Esophagus mucosa (tissue), 1 donor: Measurements from ENCODE around the gene POLR1G. TPM values are rescaled to one million over a fixed set of nuclear protein-coding genes. Genes with fewer than 3 reads are reported as not detected.
"Not testable (repeated sequence)": the region's sequence is repeated elsewhere in the genome, so short reads cannot be mapped to it uniquely, and the experiment has no call there.

ENCODE experiments used
- ATAC-seq: fragments of 200-7000 bp; cut with Tn5 transposase; one replicate; pipeline ENCODE4 v1.9.1; 2020
- total RNA-seq: library from RNA; stranded (reverse); gene quantifications from one replicate; pipeline ENCODE4 v1.2.4, GENCODE V29; 2023
- donor health status: DM: yes; HTN: yes; CAD: no.

Gene POLR1G
- total RNA-seq, 1 donor from 2014 or later, result 6.5 TPM

- no peak for ATAC-seq
These were observed 14.4 kb downstream of the POLR1G start for GRCh38 chr19:45420871-45421270.

GRCh38 chr19:45421947-45422498, 15.6 kb downstream of the POLR1G start:
- ATAC-seq, result no peak

- ATAC-seq, result no peak
These were observed 16.7 kb downstream of the POLR1G start for GRCh38 chr19:45423033-45423588.

DNA sequence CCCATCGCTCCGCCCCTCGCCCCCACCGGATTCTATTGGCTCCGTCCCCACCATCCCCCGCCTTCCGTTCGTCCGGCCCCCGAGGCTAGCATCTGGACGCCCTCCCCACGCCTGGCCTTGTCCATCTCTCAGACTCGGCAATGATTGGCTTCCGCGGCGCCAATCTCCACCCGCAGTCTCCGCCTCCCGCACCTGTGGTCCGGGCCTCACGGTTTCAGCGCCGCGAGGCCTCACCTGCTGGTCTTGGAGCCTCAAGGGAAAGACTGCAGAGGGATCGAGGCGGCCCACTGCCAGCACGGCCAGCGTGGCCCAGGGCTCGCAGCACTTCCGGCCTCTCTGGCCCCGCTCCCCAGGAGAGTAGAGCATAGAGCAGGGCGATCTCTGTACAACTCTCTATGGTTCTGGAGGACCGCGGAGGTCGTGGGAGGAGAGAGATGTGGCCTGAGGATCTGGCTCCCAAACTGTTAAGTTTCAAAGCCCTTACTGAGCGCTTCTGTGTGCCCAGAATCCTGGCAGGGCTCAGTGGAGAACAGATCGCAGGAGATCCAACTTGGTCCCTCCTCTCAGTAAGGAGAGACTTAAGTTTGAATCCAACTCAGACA, 17.2 kb downstream of the POLR1G start, which contains the start of gene ERCC1:
TSS of gene ERCC1 (minus strand) at position 329 of the 602 bp plus-strand sequence. CDS start 543 bp downstream, outside the sequence.
- peak; percentile 86 for ATAC-seq

DNA sequence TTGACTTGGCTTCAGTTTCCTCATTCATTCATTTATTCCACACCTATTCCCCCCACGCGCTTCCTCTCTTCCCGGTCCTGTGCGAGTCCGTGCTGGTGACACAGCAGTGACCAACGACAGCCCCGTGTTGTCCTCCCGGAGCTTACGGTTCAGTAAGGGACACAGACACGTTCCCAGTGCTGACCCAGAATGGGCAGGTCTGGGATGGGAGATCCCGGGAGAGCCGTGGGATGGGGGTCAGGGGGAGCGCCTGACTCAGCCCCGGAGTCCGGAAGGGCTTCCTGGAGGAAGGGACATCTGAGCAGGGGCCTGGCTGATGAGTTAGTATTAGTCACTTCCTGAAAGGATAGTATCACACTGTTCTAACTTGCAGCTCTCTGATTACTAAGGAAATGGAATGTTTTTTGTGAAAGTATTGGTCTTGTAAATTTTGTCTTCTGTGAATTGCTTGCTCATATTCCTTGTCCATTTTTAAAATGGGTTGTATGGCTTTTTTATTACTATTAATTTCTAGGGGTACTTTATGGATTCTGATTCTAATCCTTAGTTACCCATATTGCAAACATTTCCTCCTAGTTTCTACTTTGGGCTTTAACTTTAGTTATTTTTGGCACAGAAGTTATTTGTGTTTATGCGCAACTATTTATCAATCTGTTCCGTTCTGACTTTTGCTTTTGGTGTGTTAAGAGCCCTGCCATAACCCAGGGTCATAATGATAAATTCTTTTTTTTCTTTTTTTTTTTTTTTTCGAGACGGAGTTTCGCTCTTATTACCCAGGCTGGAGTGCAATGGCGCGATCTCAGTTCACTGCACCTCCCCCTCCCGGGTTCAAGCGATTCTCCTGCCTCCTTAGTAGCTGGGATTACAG, 18.0 kb downstream of the POLR1G start:
- ATAC-seq, result peak; percentile 83

- no peak for ATAC-seq
These were observed 22.2 kb downstream of the POLR1G start for GRCh38 chr19:45428384-45429231.

- ATAC-seq, result not testable (repeated sequence)
These were observed 23.5 kb downstream of the POLR1G start for GRCh38 chr19:45429896-45430295.

DNA sequence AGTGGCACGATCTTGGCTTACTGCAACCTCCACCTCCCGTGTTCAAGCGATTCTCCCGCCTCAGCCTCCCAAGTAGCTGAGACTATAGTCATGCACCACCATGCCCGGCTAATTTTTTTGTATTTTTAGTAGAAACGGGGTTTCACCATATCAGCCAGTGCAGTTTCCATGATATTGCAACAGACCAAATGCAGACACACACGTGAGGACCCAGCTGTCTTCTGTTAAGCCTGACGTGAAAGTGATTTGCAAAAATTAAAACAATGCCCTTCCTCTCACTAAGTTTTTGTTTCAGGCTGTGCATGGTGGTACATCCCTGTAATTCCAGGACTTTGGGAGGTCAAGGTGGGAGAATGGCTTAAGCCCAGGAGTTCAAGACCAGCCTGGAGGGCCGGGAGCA, 24.6 kb downstream of the POLR1G start:
- not testable (repeated sequence) for ATAC-seq

GRCh38 chr19:45432543-45432942, 26.1 kb downstream of the POLR1G start:
- ATAC-seq, result not testable (repeated sequence)

DNA sequence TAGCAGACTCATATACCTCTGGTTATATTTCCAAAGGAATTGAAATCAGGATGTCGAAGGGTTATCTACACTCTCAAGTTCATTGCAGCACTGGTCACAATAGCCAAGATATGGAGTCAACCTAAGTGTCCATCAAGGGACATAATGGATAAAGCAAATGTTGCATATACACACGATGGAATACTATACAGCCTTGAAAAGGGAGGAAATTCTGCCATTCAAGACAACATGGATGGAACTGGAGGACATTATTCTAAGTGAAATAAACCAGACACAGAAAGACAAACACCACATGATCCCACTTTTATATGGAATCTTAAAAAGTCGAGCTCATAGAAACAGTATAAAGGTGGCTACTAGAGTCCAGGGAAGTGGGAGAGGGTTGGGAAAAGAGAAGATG, 30.9 kb downstream of the POLR1G start:
- ATAC-seq, result no peak

- no peak for ATAC-seq
These were observed 32.7 kb downstream of the POLR1G start for GRCh38 chr19:45439190-45439568.

- ATAC-seq, result peak; percentile 50
These were observed 33.3 kb downstream of the POLR1G start for GRCh38 chr19:45439569-45440258.

GRCh38 chr19:45440259-45440638, 33.8 kb downstream of the POLR1G start:
- no peak for ATAC-seq

- no peak for ATAC-seq
These were observed 34.6 kb downstream of the POLR1G start for GRCh38 chr19:45440873-45441654.

- no peak for ATAC-seq
These were observed 35.9 kb downstream of the POLR1G start for GRCh38 chr19:45442408-45442777.

DNA sequence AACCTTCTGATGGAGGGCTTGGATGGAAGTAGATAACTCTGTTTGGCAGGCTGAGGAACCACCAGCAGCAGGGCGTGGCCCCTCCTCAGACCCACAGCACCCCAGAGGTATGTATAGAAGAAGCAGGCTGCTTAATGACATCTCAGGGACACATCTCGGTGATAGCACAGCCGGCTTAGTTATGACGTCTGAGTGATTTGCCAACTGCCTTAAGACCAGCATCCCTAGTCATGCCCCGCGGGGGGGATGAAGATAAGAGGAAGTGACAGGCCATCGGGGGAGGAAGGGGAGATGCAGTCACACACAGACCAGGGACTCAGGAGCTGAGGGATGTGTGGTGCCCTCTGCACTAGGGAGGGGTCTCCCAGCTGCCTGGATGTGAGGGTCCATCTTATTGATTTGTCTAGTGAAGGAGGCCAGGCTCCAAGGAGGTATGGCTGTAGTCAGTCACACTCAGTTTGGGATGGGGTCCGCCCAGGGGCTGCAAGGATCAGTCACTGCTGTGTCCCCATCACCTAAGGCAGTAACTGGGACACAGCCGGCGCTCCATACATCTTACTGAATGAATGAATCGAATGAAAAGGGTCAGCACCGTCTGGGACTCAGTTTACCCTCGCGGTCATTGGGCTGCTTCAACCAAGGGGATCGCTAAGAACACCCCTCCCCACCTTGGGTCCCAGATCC, 36.5 kb downstream of the POLR1G start:
- no peak for ATAC-seq

GRCh38 chr19:45443462-45444317, 37.2 kb downstream of the POLR1G start:
- ATAC-seq, result peak; percentile 78

DNA sequence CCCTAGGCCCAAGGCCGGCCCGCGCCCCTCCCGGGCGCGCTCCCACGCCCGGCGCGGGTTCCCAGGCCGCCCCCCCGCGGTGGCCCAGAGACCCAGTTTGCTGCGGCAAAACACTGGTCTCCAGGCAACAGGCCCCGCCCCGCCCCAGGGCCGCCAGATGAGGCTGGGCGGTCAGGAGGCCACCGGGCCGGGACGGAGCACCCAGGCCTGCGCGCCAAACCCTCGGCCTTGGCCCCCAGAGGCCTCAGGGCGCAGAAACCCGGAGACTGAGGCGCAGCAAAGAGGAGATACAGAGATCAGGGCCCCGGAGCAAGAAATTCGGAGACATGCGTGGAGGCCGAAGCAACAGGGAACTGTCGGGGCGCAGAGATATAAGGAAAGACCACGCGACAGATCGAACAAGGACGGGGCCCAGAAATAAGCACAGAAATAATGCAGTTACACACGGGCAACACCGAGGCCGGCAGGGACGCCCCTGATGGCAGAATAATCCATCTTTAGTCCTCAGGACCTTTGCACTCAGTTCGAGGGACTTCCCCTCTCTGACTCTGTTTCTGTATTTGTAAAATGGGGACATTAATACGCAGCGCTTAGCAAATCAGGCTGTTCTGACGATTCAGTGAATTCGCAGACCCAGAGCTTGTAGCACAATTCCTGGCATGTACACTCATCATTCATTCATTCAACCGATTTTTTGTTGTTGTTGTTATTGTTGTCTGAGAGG, 38.0 kb downstream of the POLR1G start:
- peak; percentile 25 for ATAC-seq

- no peak for ATAC-seq
These were observed 38.7 kb downstream of the POLR1G start for GRCh38 chr19:45445139-45445538.
